Right atrium auricular region (tissue), 2 donors: Measurements from ENCODE around the gene LCE6A. TPM values are rescaled to one million over a fixed set of nuclear protein-coding genes. Genes with fewer than 3 reads are reported as not detected.

ENCODE experiments used
- DNase-seq: peaks from one replicate; pipeline ENCODE4 v3.0.0-alpha.2; 2019; ENCODE audit warnings: low spot score
- H3K27ac ChIP-seq, 2 donors: fragments of 200-600 bp; sonication (generic); 1 replicate in 1 of 2; 2 replicates in 1 of 2; pipeline ENCODE4 v1.5.1; 2016 to 2019
- H3K27me3 ChIP-seq, 2 donors: fragments of 200-600 bp; sonication (generic); one replicate each; pipeline versions ENCODE4 v1.5.1 to v1.6.0; 2017 to 2019
- H3K36me3 ChIP-seq: fragments of 200-600 bp; sonication (generic); one replicate; pipeline ENCODE4 v1.5.1; 2016
- H3K4me1 ChIP-seq, 2 donors: fragments of 200-600 bp; sonication (generic); one replicate each; pipeline versions ENCODE4 v1.5.1 to v1.6.0; 2017 to 2019
- H3K4me3 ChIP-seq, 2 donors: fragments of 200-600 bp; sonication (generic); 1 replicate in 1 of 2; 2 replicates in 1 of 2; pipeline ENCODE4 v1.5.1; 2017 to 2019; ENCODE audit warnings: mild to moderate bottlenecking in 1 of 2, moderate library complexity in 1 of 2
- H3K9me3 ChIP-seq, 2 donors: fragments of 200-600 bp; sonication (generic); one replicate each; pipeline ENCODE4 v1.5.1; 2019
- CTCF ChIP-seq, 2 donors: fragments of 200-600 bp; sonication (generic); IDR thresholded peaks; one replicate each; pipeline ENCODE4 v1.5.1; 2019; ENCODE audit warnings: antibody characterized with exemption in 2 of 2
- total RNA-seq, 2 donors: library from RNA; depleted of rRNA; stranded (reverse); fragments of >200 nt; gene quantifications; one replicate each; pipeline ENCODE4 v1.1.0, GENCODE V29; 2016

LCE6A gene
- total RNA-seq, 2 donors from 2014 or later, result not detected

DNA sequence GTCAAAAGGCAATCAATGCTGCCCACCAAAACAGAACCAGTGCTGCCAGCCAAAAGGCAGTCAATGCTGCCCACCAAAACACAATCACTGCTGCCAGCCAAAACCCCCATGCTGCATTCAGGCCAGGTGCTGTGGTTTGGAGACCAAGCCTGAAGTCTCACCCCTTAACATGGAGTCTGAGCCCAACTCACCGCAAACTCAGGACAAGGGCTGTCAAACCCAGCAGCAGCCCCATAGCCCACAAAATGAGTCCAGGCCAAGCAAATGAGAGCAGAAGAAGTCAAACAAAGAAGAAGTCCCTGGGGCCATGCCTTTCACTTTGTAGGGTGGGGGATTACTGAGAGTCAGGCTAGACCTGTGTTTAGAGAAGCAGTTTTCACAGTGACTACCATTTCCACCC lies 41.9 kb downstream of the LCE6A start:
- H3K36me3 ChIP-seq, result no peaks in the 10 kb centered on the region
- H3K27ac ChIP-seq, result no peak overlapping the region
- no peak overlapping the region for H3K4me3 ChIP-seq

DNA sequence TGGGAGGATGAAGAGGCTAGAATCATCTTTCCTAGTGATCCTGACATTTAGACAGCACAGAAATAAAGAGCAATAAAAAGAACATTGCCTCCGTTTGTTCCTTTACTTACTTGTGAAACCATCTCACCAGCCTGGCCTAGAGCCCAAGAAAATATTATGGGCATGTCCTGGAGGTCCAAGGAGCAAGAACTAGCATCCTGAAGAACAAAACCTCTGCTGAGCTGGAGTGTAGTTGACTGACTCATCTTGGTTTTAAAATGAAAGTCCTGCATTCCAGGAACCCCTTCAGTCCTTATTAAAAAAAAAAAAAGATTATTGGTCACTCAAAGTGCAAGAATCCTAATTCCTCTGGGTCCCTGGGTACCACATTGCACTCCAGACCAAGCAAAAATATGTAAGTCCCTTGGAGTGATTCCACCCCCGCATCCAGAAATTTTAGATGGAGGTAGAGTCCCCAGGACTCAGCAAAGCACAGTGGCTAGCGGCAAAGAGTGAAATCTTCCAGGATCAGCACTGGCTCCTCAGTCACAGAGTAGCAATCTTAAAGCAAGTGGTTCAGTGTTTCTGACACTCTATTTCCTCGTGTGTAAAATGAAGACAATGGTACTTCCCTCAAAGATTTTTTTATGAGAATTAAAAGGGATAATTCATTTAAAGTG lies 42.4 kb downstream of the LCE6A start:
- no peak for TF ChIP-seq CTCF (IDR thresholded peaks at IDR 0.05)
- Histone ChIP-seq H3K27ac (no peak overlapping the region), H3K27me3 (no peaks in the 10 kb centered on the region), H3K4me1 (no peaks in the 10 kb centered on the region), H3K9me3 (no peaks in the 10 kb centered on the region), H3K4me3 (no peak overlapping the region), H3K36me3 (no peaks in the 10 kb centered on the region)
- DNase-seq, result no peak

More for the DNA sequence above, 41.9 kb downstream of the LCE6A start:
- no peaks in the 10 kb centered on the region for H3K9me3 ChIP-seq
- no peak for TF ChIP-seq CTCF (IDR thresholded peaks at IDR 0.05)
- no peaks in the 10 kb centered on the region for H3K4me1 ChIP-seq
- H3K27me3 ChIP-seq, result no peaks in the 10 kb centered on the region
- no peak for DNase-seq

- Histone ChIP-seq H3K9me3 (no peaks in the 10 kb centered on the region), H3K27me3 (no peaks in the 10 kb centered on the region), H3K4me3 (no peak overlapping the region), H3K4me1 (no peaks in the 10 kb centered on the region), H3K27ac (no peak overlapping the region), H3K36me3 (no peaks in the 10 kb centered on the region)
- no peak for DNase-seq
- no peak for TF ChIP-seq CTCF (IDR thresholded peaks at IDR 0.05)
These were observed 43.4 kb downstream of the LCE6A start for GRCh38 chr1:152886085-152886484.

DNA sequence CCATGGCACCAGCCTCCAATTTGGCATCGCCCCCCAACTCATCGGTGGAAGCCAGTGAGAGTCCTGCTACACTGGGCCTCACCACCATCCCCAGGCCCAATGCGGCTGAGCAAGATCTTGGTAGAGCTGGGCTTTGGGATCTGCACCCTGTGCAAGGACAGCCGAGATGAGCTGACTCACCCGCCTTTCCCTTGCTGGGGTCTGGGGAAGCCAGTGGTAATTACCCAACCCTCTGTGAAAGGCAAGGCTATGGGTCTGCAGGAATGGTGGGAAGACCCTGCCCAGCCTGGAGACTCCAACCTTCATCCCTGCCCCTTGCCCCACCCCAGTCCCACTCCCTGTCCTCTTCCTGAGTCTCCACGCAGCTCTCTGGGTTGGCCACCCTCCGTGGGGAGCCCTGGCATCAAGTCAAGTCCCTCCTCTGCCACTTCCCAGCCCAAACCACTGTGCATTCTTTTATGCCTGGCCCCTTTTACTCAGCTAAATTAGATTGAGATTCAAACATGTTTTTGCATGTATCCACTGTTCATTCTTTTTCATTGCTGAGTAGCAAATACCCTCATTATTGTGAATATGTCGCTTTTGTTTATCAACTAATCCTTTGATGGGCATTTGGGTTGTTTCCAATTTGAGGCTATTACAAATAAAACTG lies 44.2 kb downstream of the LCE6A start:
- Histone ChIP-seq H3K36me3 (no peaks in the 10 kb centered on the region), H3K27ac (no peak overlapping the region), H3K27me3 (no peaks in the 10 kb centered on the region), H3K9me3 (no peaks in the 10 kb centered on the region), H3K4me1 (no peaks in the 10 kb centered on the region), H3K4me3 (no peak overlapping the region)
- no peak for DNase-seq
- TF ChIP-seq CTCF (IDR thresholded peaks at IDR 0.05), result no peak

- Histone ChIP-seq H3K4me3 (no peak overlapping the region), H3K27ac (no peak overlapping the region), H3K36me3 (no peaks in the 10 kb centered on the region), H3K4me1 (no peaks in the 10 kb centered on the region), H3K27me3 (no peaks in the 10 kb centered on the region), H3K9me3 (no peaks in the 10 kb centered on the region)
- DNase-seq, result no peak
- TF ChIP-seq CTCF (IDR thresholded peaks at IDR 0.05), result no peak
These were observed 45.5 kb downstream of the LCE6A start for GRCh38 chr1:152888126-152888525.

Other genes starting within 250 kb of the LCE6A start
- gene LCE3C, start 242.6 kb upstream of the LCE6A start, total RNA-seq, result not detected
- gene LCE3B, start 229.0 kb upstream of the LCE6A start, total RNA-seq, result not detected
- gene LCE3A, start 219.8 kb upstream of the LCE6A start, total RNA-seq, result not detected
- not detected for gene LCE2D, start 179.5 kb upstream of the LCE6A start, total RNA-seq
- not detected for gene LCE2C, start 167.6 kb upstream of the LCE6A start, total RNA-seq
- not detected for gene LCE2B, start 156.7 kb upstream of the LCE6A start, total RNA-seq
- gene LCE2A, start 144.5 kb upstream of the LCE6A start, total RNA-seq, result not detected
- gene LCE4A, start 134.7 kb upstream of the LCE6A start, total RNA-seq, result not detected
- gene KPRP, start 84.8 kb upstream of the LCE6A start, total RNA-seq, result not detected
- not detected for gene LCE1F, start 67.7 kb upstream of the LCE6A start, total RNA-seq
- not detected for gene LCE1E, start 56.6 kb upstream of the LCE6A start, total RNA-seq
- gene LCE1D, start 46.1 kb upstream of the LCE6A start, total RNA-seq, result not detected
- gene LCE1C, start 36.2 kb upstream of the LCE6A start, total RNA-seq, result not detected
- gene LCE1B, start 30.9 kb upstream of the LCE6A start, total RNA-seq, result not detected
- not detected for gene LCE1A, start 15.4 kb upstream of the LCE6A start, total RNA-seq
- gene LCE7A, start 17.1 kb downstream of the LCE6A start, total RNA-seq, result not detected
- gene SMCP, start 35.5 kb downstream of the LCE6A start, total RNA-seq, result not detected
- gene IVL, start 65.7 kb downstream of the LCE6A start, total RNA-seq, result not detected
- gene SPRR5, start 104.3 kb downstream of the LCE6A start, total RNA-seq, result not detected
- gene SPRR4, start 127.8 kb downstream of the LCE6A start, total RNA-seq, result not detected
- not detected for gene SPRR1A, start 141.2 kb downstream of the LCE6A start, total RNA-seq
- not detected for gene SPRR3, start 158.9 kb downstream of the LCE6A start, total RNA-seq
- not detected for gene SPRR1B, start 188.3 kb downstream of the LCE6A start, total RNA-seq
- not detected for gene SPRR2D, start 198.3 kb downstream of the LCE6A start, total RNA-seq
- not detected for gene SPRR2A, start 214.7 kb downstream of the LCE6A start, total RNA-seq
- not detected for gene SPRR2B, start 228.8 kb downstream of the LCE6A start, total RNA-seq